ENCODE data around the gene RBP5. TPM values are rescaled to one million over a fixed set of nuclear protein-coding genes. Genes with fewer than 3 reads are reported as not detected.

RBP5 gene
- total and polyA plus RNA-seq, 4 donors: 12.9 to 108 (median 63.6) TPM

- Histone ChIP-seq H3K9me3 (ENCODE audit: control insufficient read depth in 4 of 4, low read length in 3 of 4) (peaks cover 0 to 2% (median 0%) of the 10 kb centered on the region in 4 donors), H3K9ac (ENCODE audit: low read depth in 1 of 2, low read length in 2 of 2) (no peak overlapping the region), H3K27ac (ENCODE audit: low read depth in 1 of 2, low read length in 2 of 2) (no peak overlapping the region), H3K4me3 (ENCODE audit: low read depth in 1 of 3, low read length in 3 of 3) (no peak overlapping the region), H3K36me3 (ENCODE audit: control insufficient read depth in 4 of 4, insufficient read depth in 3 of 4, low read depth in 1 of 4, low read length in 3 of 4) (no peaks in the 10 kb centered on the region), H3K4me1 (ENCODE audit: control insufficient read depth in 4 of 4, insufficient read depth in 4 of 4, low read length in 3 of 4) (no peaks in the 10 kb centered on the region), H3K27me3 (ENCODE audit: control insufficient read depth in 4 of 4, insufficient read depth in 4 of 4, low read length in 3 of 4) (no peaks in the 10 kb centered on the region)
- DNase-seq (ENCODE audit: low spot score): no peak
- TF ChIP-seq RXRA (IDR thresholded peaks at IDR 0.05) (no peak), ZBTB33 (IDR thresholded peaks at IDR 0.05) (no peak), NR2F2 (IDR thresholded peaks at IDR 0.05) (no peak), HNF4G (IDR thresholded peaks at IDR 0.05) (no peak), FOXA1 (IDR thresholded peaks at IDR 0.05) (no peak), YY1 (IDR thresholded peaks at IDR 0.05) (no peak), EGR1 (IDR thresholded peaks at IDR 0.05; ENCODE audit: low read depth in 2 of 2) (no peak), SP1 (IDR thresholded peaks at IDR 0.05) (no peak), RAD21 (IDR thresholded peaks at IDR 0.05) (no peak), TAF1 (conservative IDR thresholded peaks at IDR 0.05) (no peak), JUND (IDR thresholded peaks at IDR 0.05) (no peak), ATF3 (IDR thresholded peaks at IDR 0.05) (no peak), FOXA2 (IDR thresholded peaks at IDR 0.05) (no peak), HNF4A (conservative IDR thresholded peaks at IDR 0.05) (no peak), GABPA (IDR thresholded peaks at IDR 0.05 in 1 of 2, conservative IDR thresholded peaks at IDR 0.05 in 1 of 2) (no peak)
- TF ChIP-seq, protein P1, sequence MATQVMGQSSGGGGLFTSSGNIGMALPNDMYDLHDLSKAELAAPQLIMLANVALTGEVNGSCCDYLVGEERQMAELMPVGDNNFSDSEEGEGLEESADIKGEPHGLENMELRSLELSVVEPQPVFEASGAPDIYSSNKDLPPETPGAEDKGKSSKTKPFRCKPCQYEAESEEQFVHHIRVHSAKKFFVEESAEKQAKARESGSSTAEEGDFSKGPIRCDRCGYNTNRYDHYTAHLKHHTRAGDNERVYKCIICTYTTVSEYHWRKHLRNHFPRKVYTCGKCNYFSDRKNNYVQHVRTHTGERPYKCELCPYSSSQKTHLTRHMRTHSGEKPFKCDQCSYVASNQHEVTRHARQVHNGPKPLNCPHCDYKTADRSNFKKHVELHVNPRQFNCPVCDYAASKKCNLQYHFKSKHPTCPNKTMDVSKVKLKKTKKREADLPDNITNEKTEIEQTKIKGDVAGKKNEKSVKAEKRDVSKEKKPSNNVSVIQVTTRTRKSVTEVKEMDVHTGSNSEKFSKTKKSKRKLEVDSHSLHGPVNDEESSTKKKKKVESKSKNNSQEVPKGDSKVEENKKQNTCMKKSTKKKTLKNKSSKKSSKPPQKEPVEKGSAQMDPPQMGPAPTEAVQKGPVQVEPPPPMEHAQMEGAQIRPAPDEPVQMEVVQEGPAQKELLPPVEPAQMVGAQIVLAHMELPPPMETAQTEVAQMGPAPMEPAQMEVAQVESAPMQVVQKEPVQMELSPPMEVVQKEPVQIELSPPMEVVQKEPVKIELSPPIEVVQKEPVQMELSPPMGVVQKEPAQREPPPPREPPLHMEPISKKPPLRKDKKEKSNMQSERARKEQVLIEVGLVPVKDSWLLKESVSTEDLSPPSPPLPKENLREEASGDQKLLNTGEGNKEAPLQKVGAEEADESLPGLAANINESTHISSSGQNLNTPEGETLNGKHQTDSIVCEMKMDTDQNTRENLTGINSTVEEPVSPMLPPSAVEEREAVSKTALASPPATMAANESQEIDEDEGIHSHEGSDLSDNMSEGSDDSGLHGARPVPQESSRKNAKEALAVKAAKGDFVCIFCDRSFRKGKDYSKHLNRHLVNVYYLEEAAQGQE (IDR thresholded peaks at IDR 0.05): no peak
- TF ChIP-seq, protein P2, sequence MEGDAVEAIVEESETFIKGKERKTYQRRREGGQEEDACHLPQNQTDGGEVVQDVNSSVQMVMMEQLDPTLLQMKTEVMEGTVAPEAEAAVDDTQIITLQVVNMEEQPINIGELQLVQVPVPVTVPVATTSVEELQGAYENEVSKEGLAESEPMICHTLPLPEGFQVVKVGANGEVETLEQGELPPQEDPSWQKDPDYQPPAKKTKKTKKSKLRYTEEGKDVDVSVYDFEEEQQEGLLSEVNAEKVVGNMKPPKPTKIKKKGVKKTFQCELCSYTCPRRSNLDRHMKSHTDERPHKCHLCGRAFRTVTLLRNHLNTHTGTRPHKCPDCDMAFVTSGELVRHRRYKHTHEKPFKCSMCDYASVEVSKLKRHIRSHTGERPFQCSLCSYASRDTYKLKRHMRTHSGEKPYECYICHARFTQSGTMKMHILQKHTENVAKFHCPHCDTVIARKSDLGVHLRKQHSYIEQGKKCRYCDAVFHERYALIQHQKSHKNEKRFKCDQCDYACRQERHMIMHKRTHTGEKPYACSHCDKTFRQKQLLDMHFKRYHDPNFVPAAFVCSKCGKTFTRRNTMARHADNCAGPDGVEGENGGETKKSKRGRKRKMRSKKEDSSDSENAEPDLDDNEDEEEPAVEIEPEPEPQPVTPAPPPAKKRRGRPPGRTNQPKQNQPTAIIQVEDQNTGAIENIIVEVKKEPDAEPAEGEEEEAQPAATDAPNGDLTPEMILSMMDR (IDR thresholded peaks at IDR 0.05; ENCODE audit: low read depth, low read length, missing input control): no peak
- TF ChIP-seq, protein P3, sequence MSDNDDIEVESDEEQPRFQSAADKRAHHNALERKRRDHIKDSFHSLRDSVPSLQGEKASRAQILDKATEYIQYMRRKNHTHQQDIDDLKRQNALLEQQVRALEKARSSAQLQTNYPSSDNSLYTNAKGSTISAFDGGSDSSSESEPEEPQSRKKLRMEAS (IDR thresholded peaks at IDR 0.05): no peak
- WGBS: 74% methylated on average over 1 of the region's 1 CpG
These were observed 43.2 kb upstream of the RBP5 start for GRCh38 chr12:7171854-7172253.

Measured in liver (tissue), 9 donors.